ENCODE results near the gene UTP4. TPM values are rescaled to one million over a fixed set of nuclear protein-coding genes. Genes with fewer than 3 reads are reported as not detected.

UTP4 gene
- total RNA-seq, 2 experiments from 2014 or later, result 40.1 to 40.3 TPM

- ATAC-seq (ENCODE audit: poor library complexity) (no peak), DNase-seq (no peak)
- ChIA-PET POLR2A (no interaction called here), CTCF (no interaction called here)
- intact Hi-C loops (cut with DNase I, micrococcal nuclease), result no loop called here
- Histone ChIP-seq H3K27me3 (ENCODE audit: control insufficient read depth in 1 of 2, insufficient read depth in 2 of 2, low read length in 2 of 2) (no peaks in the 10 kb centered on the region), H3K4me3 (ENCODE audit: low read length) (no peak overlapping the region), H3K27ac (ENCODE audit: low read depth in 1 of 2, low read length in 2 of 2) (no peak overlapping the region), H3K9me3 (ENCODE audit: control insufficient read depth in 1 of 2, insufficient read depth in 1 of 2, low read length in 2 of 2) (no peaks in the 10 kb centered on the region), H3K4me1 (ENCODE audit: insufficient read depth, low read length) (no peaks in the 10 kb centered on the region), H3K36me3 (ENCODE audit: insufficient read depth, low read length) (no peaks in the 10 kb centered on the region)
- H3K9me3 Mint-ChIP-seq, result no peaks in the 10 kb centered on the region
- no peak overlapping the region for H3K27ac Mint-ChIP-seq
- no peaks in the 10 kb centered on the region for H3K27me3 Mint-ChIP-seq
- peaks cover 20% of the 10 kb centered on the region for H3K4me1 Mint-ChIP-seq (ENCODE audit: low read depth)
- no peak for TF ChIP-seq CTCF (IDR thresholded peaks at IDR 0.05)
- H3K36me3 Mint-ChIP-seq (ENCODE audit: low read depth), result no peaks in the 10 kb centered on the region
- H3K4me3 Mint-ChIP-seq, result no peak overlapping the region
Measured at GRCh38 chr16:69201291-69201690, 68.8 kb downstream of the UTP4 start.

GRCh38 chr16:69201787-69202186, 69.3 kb downstream of the UTP4 start:
- no peaks in the 10 kb centered on the region for H3K4me1 ChIP-seq (ENCODE audit: insufficient read depth, low read length)
- H3K27me3 Mint-ChIP-seq, result no peaks in the 10 kb centered on the region
- H3K4me3 Mint-ChIP-seq, result no peak overlapping the region
- peaks cover 18% of the 10 kb centered on the region for H3K4me1 Mint-ChIP-seq (ENCODE audit: low read depth)
- no peaks in the 10 kb centered on the region for H3K9me3 ChIP-seq (ENCODE audit: control insufficient read depth in 1 of 2, insufficient read depth in 1 of 2, low read length in 2 of 2)
- H3K36me3 Mint-ChIP-seq (ENCODE audit: low read depth), result no peaks in the 10 kb centered on the region
- no peak overlapping the region for H3K4me3 ChIP-seq (ENCODE audit: low read length)
- ATAC-seq (ENCODE audit: poor library complexity) (no peak), DNase-seq (no peak)
- ChIA-PET POLR2A (no interaction called here), CTCF (no interaction called here)
- no peak for TF ChIP-seq CTCF (IDR thresholded peaks at IDR 0.05)
- H3K36me3 ChIP-seq (ENCODE audit: insufficient read depth, low read length), result no peaks in the 10 kb centered on the region
- intact Hi-C loops (cut with DNase I, micrococcal nuclease), result no loop called here
- H3K9me3 Mint-ChIP-seq, result no peaks in the 10 kb centered on the region
- no peak overlapping the region for H3K27ac Mint-ChIP-seq
- no peaks in the 10 kb centered on the region for H3K27me3 ChIP-seq (ENCODE audit: control insufficient read depth in 1 of 2, insufficient read depth in 2 of 2, low read length in 2 of 2)
- H3K27ac ChIP-seq (ENCODE audit: low read depth in 1 of 2, low read length in 2 of 2), result no peak overlapping the region

GRCh38 chr16:69204172-69204571, 71.7 kb downstream of the UTP4 start:
- Mint-ChIP-seq H3K36me3 (ENCODE audit: low read depth) (no peaks in the 10 kb centered on the region), H3K9me3 (no peaks in the 10 kb centered on the region), H3K4me1 (ENCODE audit: low read depth) (peaks cover 13% of the 10 kb centered on the region), H3K4me3 (no peak overlapping the region), H3K27ac (no peak overlapping the region), H3K27me3 (no peaks in the 10 kb centered on the region)
- Histone ChIP-seq H3K4me1 (ENCODE audit: insufficient read depth, low read length) (no peaks in the 10 kb centered on the region), H3K9me3 (ENCODE audit: control insufficient read depth in 1 of 2, insufficient read depth in 1 of 2, low read length in 2 of 2) (no peaks in the 10 kb centered on the region), H3K36me3 (ENCODE audit: insufficient read depth, low read length) (no peaks in the 10 kb centered on the region), H3K27me3 (ENCODE audit: control insufficient read depth in 1 of 2, insufficient read depth in 2 of 2, low read length in 2 of 2) (no peaks in the 10 kb centered on the region), H3K27ac (ENCODE audit: low read depth in 1 of 2, low read length in 2 of 2) (no peak overlapping the region), H3K4me3 (ENCODE audit: low read length) (no peak overlapping the region)
- CTCF ChIA-PET, result no interaction called here
- intact Hi-C loops (cut with DNase I, micrococcal nuclease), result no loop called here
- no peak for TF ChIP-seq CTCF (IDR thresholded peaks at IDR 0.05)
- no peak for ATAC-seq (ENCODE audit: poor library complexity)
- DNase-seq, result no peak
- POLR2A ChIA-PET, result no interaction called here

Data from CD4-positive, alpha-beta T cell (primary cell).